Activated CD8-positive, alpha-beta memory T cell treated with anti-CD3 and anti-CD28 coated beads, Interleukin-2, amount 50 U/mL, for 1 hour (primary cell): ENCODE measurements around the gene SYPL2.
"Not testable (repeated sequence)": the region's sequence is repeated elsewhere in the genome, so short reads cannot be mapped to it uniquely, and the experiment has no call there.

ENCODE experiments used
- DNase-seq: peaks from one replicate; pipeline ENCODE4 v3.0.0-alpha.2; 2020; ENCODE audit errors: extremely low read depth

Gene SYPL2

GRCh38 chr1:109470245-109470644 lies 3.9 kb downstream of the SYPL2 start:
- DNase-seq, result no peak

GRCh38 chr1:109472779-109473178 lies 6.4 kb downstream of the SYPL2 start:
- no peak for DNase-seq

GRCh38 chr1:109473284-109474057 lies 7.1 kb downstream of the SYPL2 start:
- DNase-seq, result not testable (repeated sequence)

- DNase-seq, result no peak
These were observed 8.4 kb downstream of the SYPL2 start for GRCh38 chr1:109474697-109475096.

GRCh38 chr1:109475261-109475660 lies 8.9 kb downstream of the SYPL2 start:
- no peak for DNase-seq

GRCh38 chr1:109476825-109477224 lies 10.5 kb downstream of the SYPL2 start:
- DNase-seq, result no peak

- no peak for DNase-seq
These were observed 11.5 kb downstream of the SYPL2 start for GRCh38 chr1:109477821-109478220.

- DNase-seq, result no peak
These were observed 12.5 kb downstream of the SYPL2 start for GRCh38 chr1:109478806-109479205.

GRCh38 chr1:109479311-109479710 lies 13.0 kb downstream of the SYPL2 start:
- DNase-seq, result no peak

GRCh38 chr1:109479901-109480300 lies 13.6 kb downstream of the SYPL2 start:
- DNase-seq, result no peak

GRCh38 chr1:109481646-109482045 lies 15.3 kb downstream of the SYPL2 start:
- no peak for DNase-seq

GRCh38 chr1:109482242-109482641 lies 15.9 kb downstream of the SYPL2 start:
- DNase-seq, result no peak

- no peak for DNase-seq
These were observed 16.7 kb downstream of the SYPL2 start for GRCh38 chr1:109482791-109483671.

GRCh38 chr1:109483672-109484518 lies 17.5 kb downstream of the SYPL2 start, which contains the start of gene ATXN7L2:
ATXN7L2 (plus strand) TSS chr1:109483905; CDS start chr1:109483954, 49 bp downstream.
- peak; percentile 84 for DNase-seq

- no peak for DNase-seq
These were observed 18.2 kb downstream of the SYPL2 start for GRCh38 chr1:109484519-109484975.

- DNase-seq, result no peak
These were observed 18.7 kb downstream of the SYPL2 start for GRCh38 chr1:109485001-109485400.

- no peak for DNase-seq
These were observed 20.9 kb downstream of the SYPL2 start for GRCh38 chr1:109487261-109487660.

- no peak for DNase-seq
These were observed 21.9 kb downstream of the SYPL2 start for GRCh38 chr1:109488201-109488600.

- DNase-seq, result no peak
These were observed 22.4 kb downstream of the SYPL2 start for GRCh38 chr1:109488696-109489095.

- no peak for DNase-seq
These were observed 23.9 kb downstream of the SYPL2 start for GRCh38 chr1:109490029-109490933.

- no peak for DNase-seq
These were observed 24.6 kb downstream of the SYPL2 start for GRCh38 chr1:109490934-109491302.
